WTC11 (cell line): ENCODE results near the gene SCNN1A. TPM values are rescaled to one million over a fixed set of nuclear protein-coding genes. Genes with fewer than 3 reads are reported as not detected.
A peak's percentile ranks its signal among the peaks of the same experiment; 100 is the strongest.

Experiments
- ATAC-seq: fragments of 200-7000 bp; cut with Tn5 transposase; 2 replicates; pipeline ENCODE4 v1.10.0; 2021; ENCODE audit warnings: mild to moderate bottlenecking, moderate library complexity
- CTCF ChIA-PET: fragments of 300-600 bp; sonication (Branson Sonifier 250); formaldehyde crosslinking; loops from one replicate; lab custom pipeline; 2021; ENCODE audit warnings: antibody characterized with exemption; lab: Charles Lee
- POLR2A ChIA-PET: fragments of 350-600 bp; sonication (Branson Sonifier 250); formaldehyde crosslinking; loops from one replicate; lab custom pipeline; 2021; ENCODE audit warnings: antibody characterized with exemption; lab: Charles Lee
- DNase-seq: peaks from one replicate; pipeline ENCODE4 v3.0.0; 2021; ENCODE audit warnings: low spot score
- H3K27ac Mint-ChIP-seq: 2 replicates; pipeline ENCODE4 v1.8.0; 2021; ENCODE audit warnings: mixed read lengths
- H3K27me3 Mint-ChIP-seq: 2 replicates; pipeline ENCODE4 v1.8.0; 2021; ENCODE audit warnings: low read depth, mild to moderate bottlenecking, moderate library complexity, mixed read lengths
- H3K36me3 Mint-ChIP-seq: 2 replicates; pipeline ENCODE4 v1.8.0; 2021; ENCODE audit warnings: mixed read lengths
- H3K4me1 Mint-ChIP-seq: 2 replicates; pipeline ENCODE4 v1.8.0; 2022; ENCODE audit warnings: mixed read lengths
- H3K4me3 Mint-ChIP-seq: 2 replicates; pipeline ENCODE4 v1.8.0; 2021; ENCODE audit warnings: mild to moderate bottlenecking, moderate library complexity, mixed read lengths
- H3K9me3 Mint-ChIP-seq: 2 replicates; pipeline ENCODE4 v1.8.0; 2021; ENCODE audit warnings: mixed read lengths
- CTCF ChIP-seq: fragments of 200-600 bp; IDR thresholded peaks from 2 replicates; pipeline ENCODE4 v1.8.0; 2022; ENCODE audit warnings: antibody characterized with exemption
- ETV6 ChIP-seq: sonication (generic); formaldehyde crosslinking; IDR thresholded peaks from 2 replicates; pipeline ENCODE4 v1.8.1; 2022; ENCODE audit warnings: mild to moderate bottlenecking, missing genetic modification reagents
- HMGA2 ChIP-seq: fragments of 250-450 bp; sonication (Bioruptor Pico); IDR thresholded peaks from 2 replicates; pipeline ENCODE4 v1.4.0; 2021; ENCODE audit warnings: mild to moderate bottlenecking, moderate library complexity
- IRF2 ChIP-seq: sonication (generic); formaldehyde crosslinking; IDR thresholded peaks from 2 replicates; pipeline ENCODE4 v1.8.0; 2022; ENCODE audit warnings: low read depth, missing genetic modification reagents, borderline replicate concordance
- MAX ChIP-seq: sonication (generic); formaldehyde crosslinking; IDR thresholded peaks from 2 replicates; pipeline ENCODE4 v1.8.0; 2022; ENCODE audit warnings: mild to moderate bottlenecking, missing genetic modification reagents
- OVOL2 ChIP-seq: fragments of 250-450 bp; sonication (Bioruptor Pico); IDR thresholded peaks from 2 replicates; pipeline ENCODE4 v1.9.0; 2021; ENCODE audit warnings: mild to moderate bottlenecking, borderline replicate concordance
- TEAD1 ChIP-seq: sonication (generic); formaldehyde crosslinking; IDR thresholded peaks from 2 replicates; pipeline ENCODE4 v1.8.0; 2022; ENCODE audit warnings: mild to moderate bottlenecking, missing genetic modification reagents
- USF2 ChIP-seq: sonication (generic); formaldehyde crosslinking; IDR thresholded peaks from 2 replicates; pipeline ENCODE4 v1.8.1; 2023; ENCODE audit warnings: mild to moderate bottlenecking, missing genetic modification reagents, moderate library complexity
- ZNF232 ChIP-seq: sonication (generic); formaldehyde crosslinking; IDR thresholded peaks from 2 replicates; pipeline ENCODE4 v1.8.0; 2022; ENCODE audit warnings: mild to moderate bottlenecking, missing genetic modification reagents
- ZNF423 ChIP-seq: fragments of 250-450 bp; sonication (Bioruptor Pico); IDR thresholded peaks from 2 replicates; pipeline ENCODE4 v2.1.2; 2022; ENCODE audit warnings: mild to moderate bottlenecking, moderate library complexity
- total RNA-seq: library from RNA; stranded (reverse); gene quantifications from 3 replicates; pipeline ENCODE4 v1.2.3, GENCODE V29; 2021
- TF ChIP-seq, protein P1 (sequence below): sonication (generic); formaldehyde crosslinking; IDR thresholded peaks from 2 replicates; pipeline ENCODE4 v1.8.0; 2022; ENCODE audit warnings: mild to moderate bottlenecking, missing genetic modification reagents
- TF ChIP-seq, protein P2 (sequence below): sonication (generic); formaldehyde crosslinking; IDR thresholded peaks from 2 replicates; pipeline ENCODE4 v1.8.0; 2023; ENCODE audit warnings: missing genetic modification reagents, mild to moderate bottlenecking, borderline replicate concordance

The SCNN1A gene
- total RNA-seq, 1 experiment from 2014 or later: 100 TPM

GRCh38 chr12:6424008-6424347, 48.6 kb upstream of the SCNN1A start:
- CTCF ChIA-PET: interaction anchor here (0.6 to 7.1 kb wide), 20 partner anchors 10 to 130 kb away, joined by 3 to 77 read pairs (median 4); partner anchors contain the start of genes CD27, GAPDH, TAPBPL and VAMP1
- no peak for TF ChIP-seq ZNF423 (CRISPR knock-in tag)
- TF ChIP-seq ZNF232 (CRISPR knock-in tag): no peak
- no peak for TF ChIP-seq OVOL2 (CRISPR knock-in tag)
- Mint-ChIP-seq H3K9me3 (no peaks in the 10 kb centered on the region), H3K27me3 (no peaks in the 10 kb centered on the region; the same call in none of the 2 replicates), H3K27ac (no peak overlapping the region), H3K36me3 (no peaks in the 10 kb centered on the region), H3K4me3 (no peak overlapping the region), H3K4me1 (peaks cover 8% of the 10 kb centered on the region)
- ATAC-seq (no peak), DNase-seq (no peak)
- POLR2A ChIA-PET: interaction anchor here (1.0 kb wide), 2 partner anchors 46 to 109 kb away, joined by 3 to 4 read pairs; partner anchors contain the start of gene VAMP1

GRCh38 chr12:6423267-6424007, 48.1 kb upstream of the SCNN1A start:
- H3K27ac Mint-ChIP-seq: no peak overlapping the region
- H3K27me3 Mint-ChIP-seq: no peaks in the 10 kb centered on the region; the same call in none of the 2 replicates
- no peak overlapping the region for H3K4me3 Mint-ChIP-seq
- H3K4me1 Mint-ChIP-seq: peaks cover 8% of the 10 kb centered on the region
- CTCF ChIA-PET: interaction anchor here (0.6 to 7.1 kb wide), 20 partner anchors 11 to 131 kb away, joined by 3 to 77 read pairs (median 4); partner anchors contain the start of genes CD27, GAPDH, TAPBPL and VAMP1
- TF ChIP-seq HMGA2 (CRISPR knock-in tag): no peak
- TF ChIP-seq, protein P1, sequence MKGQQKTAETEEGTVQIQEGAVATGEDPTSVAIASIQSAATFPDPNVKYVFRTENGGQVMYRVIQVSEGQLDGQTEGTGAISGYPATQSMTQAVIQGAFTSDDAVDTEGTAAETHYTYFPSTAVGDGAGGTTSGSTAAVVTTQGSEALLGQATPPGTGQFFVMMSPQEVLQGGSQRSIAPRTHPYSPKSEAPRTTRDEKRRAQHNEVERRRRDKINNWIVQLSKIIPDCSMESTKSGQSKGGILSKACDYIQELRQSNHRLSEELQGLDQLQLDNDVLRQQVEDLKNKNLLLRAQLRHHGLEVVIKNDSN: peak; percentile 85
- TF ChIP-seq, protein P2, sequence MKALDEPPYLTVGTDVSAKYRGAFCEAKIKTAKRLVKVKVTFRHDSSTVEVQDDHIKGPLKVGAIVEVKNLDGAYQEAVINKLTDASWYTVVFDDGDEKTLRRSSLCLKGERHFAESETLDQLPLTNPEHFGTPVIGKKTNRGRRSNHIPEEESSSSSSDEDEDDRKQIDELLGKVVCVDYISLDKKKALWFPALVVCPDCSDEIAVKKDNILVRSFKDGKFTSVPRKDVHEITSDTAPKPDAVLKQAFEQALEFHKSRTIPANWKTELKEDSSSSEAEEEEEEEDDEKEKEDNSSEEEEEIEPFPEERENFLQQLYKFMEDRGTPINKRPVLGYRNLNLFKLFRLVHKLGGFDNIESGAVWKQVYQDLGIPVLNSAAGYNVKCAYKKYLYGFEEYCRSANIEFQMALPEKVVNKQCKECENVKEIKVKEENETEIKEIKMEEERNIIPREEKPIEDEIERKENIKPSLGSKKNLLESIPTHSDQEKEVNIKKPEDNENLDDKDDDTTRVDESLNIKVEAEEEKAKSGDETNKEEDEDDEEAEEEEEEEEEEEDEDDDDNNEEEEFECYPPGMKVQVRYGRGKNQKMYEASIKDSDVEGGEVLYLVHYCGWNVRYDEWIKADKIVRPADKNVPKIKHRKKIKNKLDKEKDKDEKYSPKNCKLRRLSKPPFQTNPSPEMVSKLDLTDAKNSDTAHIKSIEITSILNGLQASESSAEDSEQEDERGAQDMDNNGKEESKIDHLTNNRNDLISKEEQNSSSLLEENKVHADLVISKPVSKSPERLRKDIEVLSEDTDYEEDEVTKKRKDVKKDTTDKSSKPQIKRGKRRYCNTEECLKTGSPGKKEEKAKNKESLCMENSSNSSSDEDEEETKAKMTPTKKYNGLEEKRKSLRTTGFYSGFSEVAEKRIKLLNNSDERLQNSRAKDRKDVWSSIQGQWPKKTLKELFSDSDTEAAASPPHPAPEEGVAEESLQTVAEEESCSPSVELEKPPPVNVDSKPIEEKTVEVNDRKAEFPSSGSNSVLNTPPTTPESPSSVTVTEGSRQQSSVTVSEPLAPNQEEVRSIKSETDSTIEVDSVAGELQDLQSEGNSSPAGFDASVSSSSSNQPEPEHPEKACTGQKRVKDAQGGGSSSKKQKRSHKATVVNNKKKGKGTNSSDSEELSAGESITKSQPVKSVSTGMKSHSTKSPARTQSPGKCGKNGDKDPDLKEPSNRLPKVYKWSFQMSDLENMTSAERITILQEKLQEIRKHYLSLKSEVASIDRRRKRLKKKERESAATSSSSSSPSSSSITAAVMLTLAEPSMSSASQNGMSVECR (CRISPR knock-in tag): 0 out of 2 replicates have a peak, but pooled peaks have one; percentile 55
- peak; percentile 37; the same call in 1 of the 2 replicates for TF ChIP-seq TEAD1 (CRISPR knock-in tag)
- TF ChIP-seq IRF2 (CRISPR knock-in tag): no peak
- TF ChIP-seq ETV6 (CRISPR knock-in tag): peak; percentile 81; the same call in 1 of the 2 replicates
- peak; percentile 97 for TF ChIP-seq MAX
- TF ChIP-seq USF2 (CRISPR knock-in tag): peak; percentile 80
- TF ChIP-seq CTCF: peak; percentile 83; the same call in 1 of the 2 replicates
- H3K9me3 Mint-ChIP-seq: no peaks in the 10 kb centered on the region
- POLR2A ChIA-PET: interaction anchor here (0.6 to 1.0 kb wide), 3 partner anchors 47 to 109 kb away, joined by 3 to 4 read pairs (median 3); partner anchors contain the start of gene VAMP1
- DNase-seq (peak; percentile 77), ATAC-seq (peak; percentile 96)
- H3K36me3 Mint-ChIP-seq: no peaks in the 10 kb centered on the region
